PFSK-1 (cell line): Measurements from ENCODE around the gene VOPP1.

Experiments used
- POLR2AphosphoS5 ChIP-seq: IDR thresholded peaks from 2 replicates; pipeline ENCODE4 v1.6.1; 2012; ENCODE audit warnings: low read depth, mild to moderate bottlenecking, control low read depth, low read length, moderate library complexity
- TAF1 ChIP-seq: IDR thresholded peaks from 2 replicates; pipeline ENCODE4 v1.6.1; 2012; ENCODE audit warnings: low read length, control low read depth, borderline replicate concordance; ENCODE audit not compliant: insufficient read depth

- TF ChIP-seq TAF1 (no peak), POLR2AphosphoS5 (no peak)
Measured at GRCh38 chr7:55465691-55466090, 106.6 kb downstream of the VOPP1 start.
